ENCODE results near the gene ENTHD1. TPM values are rescaled to one million over a fixed set of nuclear protein-coding genes. Genes with fewer than 3 reads are reported as not detected.

The ENTHD1 gene, protein sequence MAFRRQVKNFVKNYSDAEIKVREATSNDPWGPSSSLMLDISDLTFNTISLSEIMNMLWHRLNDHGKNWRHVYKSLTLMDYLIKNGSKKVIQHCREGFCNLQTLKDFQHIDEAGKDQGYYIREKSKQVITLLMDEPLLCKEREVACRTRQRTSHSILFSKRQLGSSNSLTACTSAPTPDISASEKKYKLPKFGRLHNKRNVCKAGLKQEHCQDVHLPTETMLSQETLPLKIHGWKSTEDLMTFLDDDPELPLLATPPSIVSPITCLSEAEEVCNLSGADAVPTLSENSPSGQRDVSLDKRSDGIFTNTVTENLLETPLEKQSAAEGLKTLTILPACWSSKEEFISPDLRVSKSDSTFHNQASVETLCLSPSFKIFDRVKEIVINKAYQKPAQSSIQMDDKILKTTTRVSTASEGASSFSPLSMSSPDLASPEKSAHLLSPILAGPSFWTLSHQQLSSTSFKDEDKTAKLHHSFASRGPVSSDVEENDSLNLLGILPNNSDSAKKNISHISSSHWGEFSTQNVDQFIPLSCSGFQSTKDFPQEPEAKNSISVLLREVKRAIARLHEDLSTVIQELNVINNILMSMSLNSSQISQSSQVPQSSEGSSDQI
- under 1 TPM; 0.46 to 0.77 TPM for total RNA-seq

GRCh38 chr22:39893526-39893925, at the start of gene ENTHD1:
Gene ENTHD1 (minus strand): TSS chr22:39893760. CDS start chr22:39887748, 6,012 bp downstream.
- H3K4me3 Mint-ChIP-seq = no peak within 1 kb of the TSS
- no peaks in the 10 kb centered on the region for H3K36me3 Mint-ChIP-seq (ENCODE audit: insufficient read depth in 2 of 2)
- ATAC-seq (replicated peaks in 1 of 2) (no peak), DNase-seq (no peak)
- H3K27ac Mint-ChIP-seq = no peak within 1 kb of the TSS
- H3K4me1 Mint-ChIP-seq (ENCODE audit: low read depth) = peaks cover 10% of the 10 kb centered on the region
- no peaks in the 10 kb centered on the region for H3K27me3 Mint-ChIP-seq (ENCODE audit: low read depth)
- no peaks in the 10 kb centered on the region for H3K9me3 Mint-ChIP-seq

DNA sequence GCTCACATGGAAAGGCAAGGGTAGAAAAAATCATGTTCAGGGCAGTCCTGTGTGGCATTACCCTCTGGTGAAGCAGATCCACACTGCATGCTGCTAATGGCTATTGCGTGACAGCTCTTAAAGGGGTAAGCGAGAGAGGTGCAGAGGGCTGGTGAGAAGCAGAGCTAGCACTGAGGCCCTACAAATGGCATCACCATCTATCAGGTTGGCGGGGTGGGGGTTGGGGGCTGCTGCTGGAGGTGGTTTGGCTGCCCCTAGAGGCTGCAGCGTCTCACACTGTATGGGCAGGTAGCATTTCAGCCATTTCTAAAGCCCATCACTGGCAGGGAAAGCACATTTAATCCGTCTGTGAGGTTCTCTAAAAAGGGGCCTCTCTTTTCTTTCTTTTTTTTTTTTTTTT, 49.8 kb upstream of the ENTHD1 start:
- Mint-ChIP-seq H3K27ac (peak overlapping the region; percentile 98), H3K36me3 (ENCODE audit: insufficient read depth in 2 of 2) (peaks cover 0 to under 1% of the 10 kb centered on the region in 2 donors), H3K9me3 (no peaks in the 10 kb centered on the region), H3K27me3 (ENCODE audit: low read depth) (no peaks in the 10 kb centered on the region), H3K4me3 (peak overlapping the region; percentile 65 to 89), H3K4me1 (ENCODE audit: low read depth) (peaks cover 99% of the 10 kb centered on the region)
- peak; percentile 51 to 53 for ATAC-seq (replicated peaks in 1 of 2)
- DNase-seq = peak; percentile 64

DNA sequence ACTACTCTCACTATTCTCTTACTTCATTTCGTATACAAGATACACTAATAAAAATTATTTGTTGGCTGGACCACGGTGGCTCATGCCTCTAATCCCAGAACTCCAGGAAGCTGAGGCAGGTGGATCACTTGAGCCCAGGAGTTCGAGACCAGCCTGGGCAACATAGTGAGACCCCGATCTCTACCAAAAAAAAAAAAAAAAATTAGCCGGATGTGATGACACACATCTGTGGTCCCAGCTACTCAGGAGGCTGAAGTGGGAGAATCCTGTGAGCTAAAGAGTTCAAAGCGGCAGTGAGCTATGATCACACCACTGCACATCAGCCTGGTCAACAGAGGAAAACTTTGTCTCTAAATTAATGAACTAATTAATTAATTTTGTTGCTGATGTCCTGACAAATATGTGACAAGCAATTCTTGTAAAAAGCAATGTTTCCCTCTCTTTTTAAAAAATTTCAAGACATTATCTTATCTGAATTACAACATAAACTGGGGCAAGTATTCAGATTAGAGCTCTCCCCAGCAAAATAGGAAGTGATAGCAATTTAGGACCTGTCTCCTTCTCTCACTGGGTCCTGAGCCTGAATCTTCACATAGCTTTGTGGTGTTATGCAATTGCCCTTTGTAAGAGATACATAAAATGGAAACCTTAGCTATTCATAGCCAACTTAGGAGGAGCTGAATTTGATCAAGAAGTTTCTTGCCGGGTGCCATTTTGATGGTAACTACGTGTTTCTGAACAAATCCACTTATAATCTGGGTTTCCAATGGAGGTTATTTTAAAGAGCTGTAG, 49.1 kb upstream of the ENTHD1 start:
- H3K4me3 Mint-ChIP-seq = peak overlapping the region; percentile 65 to 89
- peak in 1 of 2 donors; percentile 37 for ATAC-seq (replicated peaks in 1 of 2)
- H3K27ac Mint-ChIP-seq = peak overlapping the region; percentile 98
- DNase-seq = no peak
- no peaks in the 10 kb centered on the region for H3K36me3 Mint-ChIP-seq (ENCODE audit: insufficient read depth in 2 of 2)
- H3K27me3 Mint-ChIP-seq (ENCODE audit: low read depth) = no peaks in the 10 kb centered on the region
- H3K9me3 Mint-ChIP-seq = no peaks in the 10 kb centered on the region
- peaks cover 99% of the 10 kb centered on the region for H3K4me1 Mint-ChIP-seq (ENCODE audit: low read depth)

GRCh38 chr22:39941601-39942000, 48.0 kb upstream of the ENTHD1 start:
- ATAC-seq (replicated peaks in 1 of 2) (no peak), DNase-seq (no peak)
- Mint-ChIP-seq H3K9me3 (no peaks in the 10 kb centered on the region), H3K36me3 (ENCODE audit: insufficient read depth in 2 of 2) (no peaks in the 10 kb centered on the region), H3K4me3 (peak overlapping the region in 1 of 2 donors; percentile 89), H3K27ac (peak overlapping the region; percentile 98), H3K4me1 (ENCODE audit: low read depth) (peaks cover 99% of the 10 kb centered on the region), H3K27me3 (ENCODE audit: low read depth) (no peaks in the 10 kb centered on the region)

DNA sequence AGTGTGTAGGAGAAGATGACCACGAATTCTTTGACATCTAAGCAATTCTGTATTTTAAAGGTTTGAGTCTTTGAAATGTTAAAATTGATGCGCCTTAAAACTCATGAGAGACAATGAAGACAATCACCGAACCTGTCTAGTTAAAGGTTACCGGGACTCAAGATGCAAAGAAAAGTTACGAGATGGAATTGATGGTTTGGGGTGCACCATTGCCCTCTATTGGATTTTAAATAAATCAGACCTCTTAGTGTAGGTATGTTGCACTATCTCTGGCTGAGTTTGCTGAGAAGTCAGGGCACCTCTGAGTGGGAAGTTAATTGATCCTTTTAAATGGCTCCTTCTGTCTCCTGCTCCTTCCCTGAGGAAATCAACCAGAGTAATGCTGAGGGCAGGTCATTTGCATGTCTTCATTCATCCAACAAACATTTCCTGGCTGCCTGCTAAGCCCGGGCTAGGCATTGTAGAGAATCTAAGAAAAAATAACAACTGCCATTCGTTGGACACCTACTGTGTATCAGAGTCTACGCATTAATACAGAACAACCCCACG, 47.3 kb upstream of the ENTHD1 start:
- peak overlapping the region; percentile 98 for H3K27ac Mint-ChIP-seq
- no peaks in the 10 kb centered on the region for H3K9me3 Mint-ChIP-seq
- H3K36me3 Mint-ChIP-seq (ENCODE audit: insufficient read depth in 2 of 2) = no peaks in the 10 kb centered on the region
- no peaks in the 10 kb centered on the region for H3K27me3 Mint-ChIP-seq (ENCODE audit: low read depth)
- H3K4me3 Mint-ChIP-seq = peak overlapping the region; percentile 71 to 79
- ATAC-seq (replicated peaks in 1 of 2) (peak; percentile 27 to 36), DNase-seq (no peak)
- H3K4me1 Mint-ChIP-seq (ENCODE audit: low read depth) = peaks cover 99% of the 10 kb centered on the region

DNA sequence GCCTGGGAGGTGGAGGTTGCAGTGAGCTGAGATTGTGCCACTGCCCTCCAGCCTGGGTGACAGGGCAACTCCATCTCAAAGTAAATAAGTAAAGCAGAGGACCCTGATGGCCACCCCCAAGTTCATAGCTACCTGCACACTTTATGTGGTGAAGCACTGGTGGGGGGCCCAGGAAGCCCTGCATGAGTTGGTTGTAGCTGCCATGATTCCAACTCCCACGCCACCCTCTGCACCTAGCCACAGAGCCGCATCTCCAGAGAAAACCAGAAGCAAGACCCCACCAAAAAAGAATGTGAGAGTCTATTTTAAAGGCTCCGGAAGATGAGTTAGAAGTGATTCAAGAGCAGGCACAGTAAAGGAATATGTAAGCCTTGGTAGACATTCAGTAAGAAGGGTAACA, 46.3 kb upstream of the ENTHD1 start:
- Mint-ChIP-seq H3K36me3 (ENCODE audit: insufficient read depth in 2 of 2) (no peaks in the 10 kb centered on the region), H3K4me3 (peak overlapping the region; percentile 71 to 79), H3K9me3 (no peaks in the 10 kb centered on the region), H3K4me1 (ENCODE audit: low read depth) (peaks cover 99% of the 10 kb centered on the region), H3K27me3 (ENCODE audit: low read depth) (no peaks in the 10 kb centered on the region), H3K27ac (peak overlapping the region; percentile 98)
- ATAC-seq (replicated peaks in 1 of 2) (peak in 1 of 2 donors; percentile 22), DNase-seq (peak in 1 of 2 donors; percentile 50)

DNA sequence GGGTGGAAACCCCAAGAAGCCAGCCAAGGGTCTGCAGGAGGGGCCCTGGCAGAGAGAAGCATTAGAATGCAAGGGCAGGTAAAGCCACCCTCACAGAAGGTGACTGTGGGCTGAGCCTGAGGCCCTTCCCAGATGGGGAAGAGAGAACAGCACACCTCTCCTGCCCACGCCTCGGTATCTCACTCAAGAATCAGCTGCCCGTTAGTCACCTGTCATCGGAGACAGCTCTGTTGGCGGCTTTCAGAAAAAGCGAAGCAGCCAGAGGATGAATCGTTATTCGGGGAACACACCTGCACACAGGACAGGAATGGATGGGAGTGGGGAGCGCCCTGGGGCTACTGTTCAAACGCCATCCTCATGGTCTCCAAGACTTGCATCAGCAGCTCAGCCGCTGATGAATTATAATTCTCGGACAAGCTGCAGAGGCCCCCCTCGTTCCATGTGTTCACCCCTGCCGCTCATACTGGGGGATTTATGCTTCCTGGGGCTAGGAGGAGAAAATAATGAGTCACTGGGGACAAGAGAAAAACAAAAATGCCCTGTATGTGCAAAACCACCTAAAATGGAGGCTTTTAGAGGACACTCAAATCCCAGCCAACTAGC, 45.0 kb upstream of the ENTHD1 start:
- Mint-ChIP-seq H3K27me3 (ENCODE audit: low read depth) (no peaks in the 10 kb centered on the region), H3K36me3 (ENCODE audit: insufficient read depth in 2 of 2) (no peaks in the 10 kb centered on the region), H3K4me1 (ENCODE audit: low read depth) (peaks cover 99% of the 10 kb centered on the region), H3K27ac (peak overlapping the region; percentile 98), H3K9me3 (no peaks in the 10 kb centered on the region), H3K4me3 (peak overlapping the region; percentile 79 to 98)
- peak; percentile 66 to 76 for DNase-seq
- peak; percentile 67 to 70 for ATAC-seq (replicated peaks in 1 of 2)

GRCh38 chr22:39937906-39938305, 44.3 kb upstream of the ENTHD1 start:
- H3K36me3 Mint-ChIP-seq (ENCODE audit: insufficient read depth in 2 of 2) = no peaks in the 10 kb centered on the region
- no peaks in the 10 kb centered on the region for H3K9me3 Mint-ChIP-seq
- DNase-seq = no peak
- peak overlapping the region; percentile 98 for H3K27ac Mint-ChIP-seq
- peak overlapping the region; percentile 79 to 98 for H3K4me3 Mint-ChIP-seq
- peaks cover 99% of the 10 kb centered on the region for H3K4me1 Mint-ChIP-seq (ENCODE audit: low read depth)
- no peak for ATAC-seq (replicated peaks in 1 of 2)
- H3K27me3 Mint-ChIP-seq (ENCODE audit: low read depth) = no peaks in the 10 kb centered on the region

GRCh38 chr22:39936523-39937145, 43.1 kb upstream of the ENTHD1 start:
- no peaks in the 10 kb centered on the region for H3K27me3 Mint-ChIP-seq (ENCODE audit: low read depth)
- H3K36me3 Mint-ChIP-seq (ENCODE audit: insufficient read depth in 2 of 2) = no peaks in the 10 kb centered on the region
- H3K9me3 Mint-ChIP-seq = no peaks in the 10 kb centered on the region
- peak overlapping the region; percentile 79 to 98 for H3K4me3 Mint-ChIP-seq
- ATAC-seq (replicated peaks in 1 of 2) (no peak), DNase-seq (no peak)
- H3K27ac Mint-ChIP-seq = peak overlapping the region; percentile 98
- peaks cover 91% of the 10 kb centered on the region for H3K4me1 Mint-ChIP-seq (ENCODE audit: low read depth)

GRCh38 chr22:39935612-39936011, 42.1 kb upstream of the ENTHD1 start:
- Mint-ChIP-seq H3K27ac (peak overlapping the region; percentile 92), H3K4me3 (peak overlapping the region; percentile 79 to 98), H3K9me3 (no peaks in the 10 kb centered on the region), H3K4me1 (ENCODE audit: low read depth) (peaks cover 81% of the 10 kb centered on the region), H3K27me3 (ENCODE audit: low read depth) (no peaks in the 10 kb centered on the region), H3K36me3 (ENCODE audit: insufficient read depth in 2 of 2) (no peaks in the 10 kb centered on the region)
- ATAC-seq (replicated peaks in 1 of 2) (no peak), DNase-seq (no peak)

GRCh38 chr22:39935116-39935515, 41.6 kb upstream of the ENTHD1 start:
- ATAC-seq (replicated peaks in 1 of 2) = no peak
- Mint-ChIP-seq H3K27ac (peak overlapping the region; percentile 92), H3K27me3 (ENCODE audit: low read depth) (no peaks in the 10 kb centered on the region), H3K36me3 (ENCODE audit: insufficient read depth in 2 of 2) (no peaks in the 10 kb centered on the region), H3K4me3 (peak overlapping the region; percentile 79 to 98), H3K4me1 (ENCODE audit: low read depth) (peaks cover 76% of the 10 kb centered on the region), H3K9me3 (no peaks in the 10 kb centered on the region)
- DNase-seq = no peak

GRCh38 chr22:39933741-39934140, 40.2 kb upstream of the ENTHD1 start:
- peak overlapping the region; percentile 79 to 98 for H3K4me3 Mint-ChIP-seq
- ATAC-seq (replicated peaks in 1 of 2) = peak; percentile 6 to 15

More at GRCh38 chr22:39933741-39934140, 40.2 kb upstream of the ENTHD1 start:
- H3K36me3 Mint-ChIP-seq (ENCODE audit: insufficient read depth in 2 of 2) = no peaks in the 10 kb centered on the region
- no peaks in the 10 kb centered on the region for H3K27me3 Mint-ChIP-seq (ENCODE audit: low read depth)
- no peak for DNase-seq
- H3K9me3 Mint-ChIP-seq = no peaks in the 10 kb centered on the region
- H3K27ac Mint-ChIP-seq = peak overlapping the region; percentile 92
- H3K4me1 Mint-ChIP-seq (ENCODE audit: low read depth) = peaks cover 62% of the 10 kb centered on the region
